CD4-positive, alpha-beta memory T cell (primary cell): ENCODE data around the gene HECA. TPM values are rescaled to one million over a fixed set of nuclear protein-coding genes. Genes with fewer than 3 reads are reported as not detected.
"Not testable (repeated sequence)": the region's sequence is repeated elsewhere in the genome, so short reads cannot be mapped to it uniquely, and the experiment has no call there.

Source experiments
- CTCF ChIA-PET: fragments of 350-600 bp; sonication (Branson Sonifier 250); formaldehyde crosslinking; loops from one replicate; lab custom pipeline; 2021; ENCODE audit warnings: inconsistent platforms; ENCODE audit not compliant: partially characterized antibody; lab: Charles Lee
- POLR2A ChIA-PET: fragments of 350-600 bp; sonication (Branson Sonifier 250); formaldehyde crosslinking; loops from one replicate; lab custom pipeline; 2021; ENCODE audit not compliant: partially characterized antibody; lab: Charles Lee
- DNase-seq, 5 donors: peaks; one replicate each; pipeline versions ENCODE4 v3.0.0 to v3.0.0-alpha.2; 2020 to 2022; ENCODE audit warnings: mixed read lengths in 1 of 5
- H3K27ac ChIP-seq: one replicate; pipeline ENCODE4 v1.7.0; 2013; ENCODE audit warnings: low read depth, low read length
- H3K27me3 ChIP-seq: 2 replicates; pipeline ENCODE4 v1.7.0; 2013; ENCODE audit warnings: mild to moderate bottlenecking, low read length, moderate library complexity; ENCODE audit not compliant: insufficient read depth
- H3K36me3 ChIP-seq: 2 replicates; pipeline ENCODE4 v1.7.0; 2013; ENCODE audit warnings: mild to moderate bottlenecking, low read length, moderate library complexity; ENCODE audit not compliant: insufficient read depth
- H3K4me1 ChIP-seq: 2 replicates; pipeline ENCODE4 v1.7.0; 2013; ENCODE audit warnings: mild to moderate bottlenecking, low read length, moderate library complexity; ENCODE audit not compliant: insufficient read depth
- H3K4me3 ChIP-seq, 2 donors: one replicate each; pipeline ENCODE4 v1.7.0; 2013; ENCODE audit warnings: low read length in 2 of 2, mild to moderate bottlenecking in 1 of 2
- H3K9me3 ChIP-seq, 2 donors: one replicate each; pipeline ENCODE4 v1.7.0; 2013; ENCODE audit warnings: low read length in 2 of 2, control low read depth in 1 of 2; ENCODE audit not compliant: control insufficient read depth in 1 of 2
- H3K27ac Mint-ChIP-seq, 7 donors: one replicate each; pipeline ENCODE4 v1.8.0; 2020 to 2021; ENCODE audit warnings: mixed read lengths in 7 of 7, mild to moderate bottlenecking in 6 of 7, inconsistent platforms in 3 of 7, moderate library complexity in 3 of 7
- H3K27me3 Mint-ChIP-seq, 2 donors: one replicate each; pipeline ENCODE4 v1.8.0; 2020 to 2021; ENCODE audit warnings: mixed read lengths in 2 of 2
- H3K36me3 Mint-ChIP-seq, 2 donors: one replicate each; pipeline ENCODE4 v1.8.0; 2020 to 2021; ENCODE audit warnings: mixed read lengths in 2 of 2, inconsistent platforms in 1 of 2, mild to moderate bottlenecking in 1 of 2
- H3K4me1 Mint-ChIP-seq, 4 donors: one replicate each; pipeline ENCODE4 v1.8.0; 2020 to 2021; ENCODE audit warnings: mixed read lengths in 4 of 4, mild to moderate bottlenecking in 1 of 4
- H3K4me3 Mint-ChIP-seq, 8 donors: one replicate each; pipeline ENCODE4 v1.8.0; 2020 to 2021; ENCODE audit warnings: mixed read lengths in 8 of 8, mild to moderate bottlenecking in 7 of 8, moderate library complexity in 6 of 8, inconsistent platforms in 3 of 8
- H3K9me3 Mint-ChIP-seq, 8 donors: one replicate each; pipeline ENCODE4 v1.8.0; 2020 to 2021; ENCODE audit warnings: mixed read lengths in 8 of 8, mild to moderate bottlenecking in 5 of 8, inconsistent platforms in 3 of 8, moderate library complexity in 1 of 8
- intact Hi-C: fragments of 100-400 bp; cut with micrococcal nuclease; formaldehyde crosslinking; loops from one replicate; pipeline ENCODE4 v1.15.1; 2023
- polyA plus RNA-seq, 2 donors: library from polyadenylated mRNA; unstranded; fragments of 300-500 nt; fragmentation: Illumina TruSeq; gene quantifications; one replicate each; pipeline ENCODE4 v1.2.3, GENCODE V29; 2021
- total RNA-seq, 2 experiments: library from RNA; stranded (reverse); gene quantifications; one replicate each; pipeline ENCODE4 v1.2.3, GENCODE V29; 2021

HECA gene
- total and polyA plus RNA-seq, 4 experiments from 2014 or later = 5.4 to 161 (median 83.2) TPM

DNA sequence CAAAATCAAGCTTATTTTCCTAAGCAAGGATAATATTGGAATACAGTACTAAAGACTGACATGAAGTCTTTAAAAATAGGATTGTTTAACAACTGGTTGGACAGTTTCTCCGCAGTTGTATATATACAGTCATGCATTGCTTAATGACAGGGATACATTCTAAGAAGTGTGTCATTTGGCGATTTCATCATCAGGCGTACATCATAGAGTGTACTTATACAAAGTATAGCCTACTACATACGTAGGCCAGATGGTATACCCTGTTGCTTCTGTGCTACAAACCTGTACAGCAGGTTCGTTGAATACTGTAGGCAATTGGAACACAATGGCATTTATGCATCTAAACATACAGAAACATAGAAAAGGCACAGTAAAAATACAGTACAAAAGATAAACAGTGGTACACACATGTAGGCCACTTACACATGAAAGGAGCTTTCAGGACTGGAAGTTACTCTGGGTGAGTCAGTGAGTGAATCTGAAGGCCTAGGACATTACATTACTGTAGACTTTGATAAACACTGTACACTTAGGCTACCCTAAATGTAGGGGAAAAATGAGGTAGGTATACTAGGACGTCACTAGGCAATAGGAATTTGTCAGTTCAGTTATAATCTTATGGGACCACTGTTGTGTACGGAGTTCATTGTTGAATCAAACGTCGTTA is 20.1 kb downstream of the HECA start:
- no peak overlapping the region for H3K4me3 ChIP-seq
- intact Hi-C loops = loop anchor here (1.0 kb wide), 1 partner anchor 10 kb away; no protein-coding TSS in a partner anchor

DNA sequence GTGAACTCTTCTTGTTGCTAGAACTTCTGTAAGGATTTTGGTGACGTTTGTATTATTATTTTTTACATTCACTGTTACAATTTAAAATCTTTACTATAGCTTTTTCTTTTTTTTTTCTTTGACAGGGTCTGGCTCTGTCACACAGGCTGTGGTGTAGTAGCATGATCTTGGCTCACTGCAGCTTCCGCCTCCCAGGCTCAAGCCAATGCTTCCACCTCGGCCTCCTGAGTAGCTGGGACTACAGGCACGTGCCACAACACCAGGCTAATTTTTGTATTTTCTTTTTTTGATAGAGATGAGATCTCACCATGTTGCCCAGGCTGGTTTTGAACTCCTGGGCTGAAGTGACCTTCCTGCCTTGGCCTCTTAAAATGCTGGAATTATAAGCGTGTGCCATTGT is 21.2 kb downstream of the HECA start:
- Histone ChIP-seq H3K9me3 (no peaks in the 10 kb centered on the region), H3K27ac (no peak overlapping the region), H3K36me3 (no peaks in the 10 kb centered on the region), H3K27me3 (no peaks in the 10 kb centered on the region), H3K4me3 (no peak overlapping the region), H3K4me1 (peaks cover 98% of the 10 kb centered on the region)
- peak overlapping the region in 6 of 7 donors; percentile 53 to 83 (median 67) for H3K27ac Mint-ChIP-seq
- intact Hi-C loops = no loop called here
- H3K9me3 Mint-ChIP-seq = no peaks in the 10 kb centered on the region
- H3K4me1 Mint-ChIP-seq = peaks cover 72 to 88% (median 80%) of the 10 kb centered on the region in 4 donors
- POLR2A ChIA-PET = interaction anchor here (1.3 to 8.1 kb wide), 3 partner anchors 17 to 218 kb away, joined by 5 to 107 read pairs (median 6); partner anchors contain the start of gene CITED2
- peaks cover 21 to 40% of the 10 kb centered on the region in 2 donors for H3K36me3 Mint-ChIP-seq
- CTCF ChIA-PET = interaction anchor here (1.6 to 2.9 kb wide), 3 partner anchors 9 to 19 kb away, joined by 3 to 20 read pairs (median 14); no protein-coding TSS in a partner anchor
- H3K27me3 Mint-ChIP-seq = no peaks in the 10 kb centered on the region
- no peak for DNase-seq
- H3K4me3 Mint-ChIP-seq = peak overlapping the region in 6 of 8 donors; percentile 1 to 77 (median 44)

More for the DNA sequence above, 20.1 kb downstream of the HECA start:
- H3K36me3 Mint-ChIP-seq = peaks cover 21 to 37% of the 10 kb centered on the region in 2 donors
- H3K9me3 Mint-ChIP-seq = no peaks in the 10 kb centered on the region
- Histone ChIP-seq H3K9me3 (no peaks in the 10 kb centered on the region), H3K27ac (no peak overlapping the region), H3K27me3 (no peaks in the 10 kb centered on the region), H3K4me1 (peaks cover 97% of the 10 kb centered on the region), H3K36me3 (no peaks in the 10 kb centered on the region)
- no peaks in the 10 kb centered on the region for H3K27me3 Mint-ChIP-seq
- peak overlapping the region in 6 of 7 donors; percentile 8 to 87 (median 72) for H3K27ac Mint-ChIP-seq
- peak overlapping the region in 6 of 8 donors; percentile 38 to 69 (median 52) for H3K4me3 Mint-ChIP-seq
- ChIA-PET CTCF (interaction anchor here (1.0 to 2.9 kb wide), 4 partner anchors 10 to 18 kb away, joined by 3 to 20 read pairs (median 8); no protein-coding TSS in a partner anchor), POLR2A (interaction anchor here (0.6 to 8.1 kb wide), 6 partner anchors 9 to 235 kb away, joined by 3 to 107 read pairs (median 4); partner anchors contain the start of genes CITED2 and HECA)
- no peak for DNase-seq
- H3K4me1 Mint-ChIP-seq = peaks cover 69 to 88% (median 79%) of the 10 kb centered on the region in 4 donors

DNA sequence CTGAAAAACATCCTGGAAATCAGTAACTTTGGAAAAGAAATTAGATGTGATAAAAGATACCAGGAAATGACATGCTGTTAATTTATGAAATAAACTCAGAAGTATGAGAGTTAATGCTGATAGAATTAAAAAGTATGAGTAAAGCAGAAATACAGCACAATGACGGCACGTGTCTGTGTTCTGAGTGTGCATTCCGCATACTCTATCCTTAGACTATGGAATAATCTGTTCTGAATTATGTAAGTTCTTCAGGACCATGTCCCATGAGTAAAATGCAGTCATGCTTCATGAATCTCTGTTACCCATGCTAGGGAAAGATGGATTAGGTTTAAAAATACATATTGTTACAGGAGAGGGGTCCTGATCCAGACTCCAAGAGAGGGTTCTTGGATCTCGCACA is 21.7 kb downstream of the HECA start:
- Mint-ChIP-seq H3K27ac (peak overlapping the region; percentile 63 to 83 (median 68)), H3K36me3 (peaks cover 21 to 42% of the 10 kb centered on the region in 2 donors), H3K4me3 (peak overlapping the region in 7 of 8 donors; percentile 1 to 77 (median 43)), H3K27me3 (no peaks in the 10 kb centered on the region), H3K9me3 (no peaks in the 10 kb centered on the region), H3K4me1 (peaks cover 71 to 88% (median 80%) of the 10 kb centered on the region in 4 donors)
- ChIA-PET POLR2A (interaction anchor here (7.0 to 9.9 kb wide), 2 partner anchors 11 to 18 kb away, joined by 88 to 169 read pairs; no protein-coding TSS in a partner anchor), CTCF (interaction anchor here (1.6 to 2.7 kb wide), 2 partner anchors 8 to 11 kb away, joined by 3 to 20 read pairs; no protein-coding TSS in a partner anchor)
- no peaks in the 10 kb centered on the region for H3K27me3 ChIP-seq
- no peaks in the 10 kb centered on the region for H3K36me3 ChIP-seq
- no peak overlapping the region for H3K27ac ChIP-seq
- intact Hi-C loops = no loop called here
- H3K4me1 ChIP-seq = peaks cover 98% of the 10 kb centered on the region
- DNase-seq = no peak
- no peak overlapping the region for H3K4me3 ChIP-seq
- H3K9me3 ChIP-seq = no peaks in the 10 kb centered on the region

DNA sequence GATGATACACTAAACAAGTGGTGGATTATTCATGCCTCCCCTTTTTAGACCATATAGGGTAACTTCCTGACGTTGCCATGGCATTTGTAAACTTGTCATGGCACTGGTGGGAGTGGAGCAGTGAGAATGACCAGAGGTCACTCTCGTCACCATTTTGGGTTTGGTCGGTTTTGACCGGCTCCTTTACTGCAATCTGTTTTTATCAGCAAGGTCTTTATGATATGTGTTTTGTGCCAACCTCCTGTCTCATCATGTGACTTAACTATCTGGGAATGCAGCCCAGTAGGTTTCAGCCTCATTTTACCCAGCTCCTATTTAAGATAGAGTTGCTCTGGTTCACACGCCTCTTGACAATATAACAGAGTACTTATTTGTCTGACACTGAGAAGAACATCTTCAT is 22.2 kb downstream of the HECA start:
- H3K9me3 Mint-ChIP-seq, intact Hi-C loops, H3K4me3 ChIP-seq, H3K9me3 ChIP-seq, DNase-seq, H3K27me3 Mint-ChIP-seq, H3K36me3 ChIP-seq, CTCF ChIA-PET, H3K27me3 ChIP-seq, H3K27ac ChIP-seq: not testable (repeated sequence)
- peaks cover 98% of the 10 kb centered on the region for H3K4me1 ChIP-seq
- H3K4me3 Mint-ChIP-seq = peak overlapping the region in 6 of 8 donors; percentile 2 to 77 (median 54)
- peaks cover 22 to 45% of the 10 kb centered on the region in 2 donors for H3K36me3 Mint-ChIP-seq
- H3K4me1 Mint-ChIP-seq = peaks cover 71 to 88% (median 80%) of the 10 kb centered on the region in 4 donors
- H3K27ac Mint-ChIP-seq = peak overlapping the region in 6 of 7 donors; percentile 27 to 97 (median 76)
- POLR2A ChIA-PET = interaction anchor here (7.0 to 9.9 kb wide), 2 partner anchors 12 to 18 kb away, joined by 88 to 169 read pairs; no protein-coding TSS in a partner anchor

DNA sequence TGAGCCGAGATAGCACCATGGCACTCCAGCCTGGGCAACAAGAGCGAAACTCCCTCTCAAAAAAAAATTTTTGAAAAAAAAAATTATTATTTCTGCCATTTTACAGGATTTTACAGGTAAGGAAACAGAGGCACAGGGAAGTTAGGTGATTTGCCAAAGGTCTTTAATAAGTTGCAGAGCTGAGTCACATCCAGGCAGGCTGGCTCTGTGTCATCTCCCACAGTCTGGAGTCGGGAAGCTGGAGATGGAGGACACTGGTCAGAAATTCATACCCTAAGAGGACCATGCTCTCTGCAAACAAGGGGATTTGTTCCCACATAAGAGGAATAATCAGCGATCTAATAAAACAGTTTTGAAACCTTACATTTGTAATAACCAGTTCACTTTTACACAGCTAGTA is 24.1 kb downstream of the HECA start:
- Mint-ChIP-seq H3K36me3 (peaks cover 28 to 51% of the 10 kb centered on the region in 2 donors), H3K27me3 (no peaks in the 10 kb centered on the region), H3K4me3 (peak overlapping the region in 5 of 8 donors; percentile 25 to 91 (median 54)), H3K9me3 (peaks cover 0 to 5% (median 0%) of the 10 kb centered on the region in 8 donors), H3K27ac (peak overlapping the region; percentile 86 to 98 (median 95)), H3K4me1 (peaks cover 78 to 94% (median 86%) of the 10 kb centered on the region in 4 donors)
- no peak overlapping the region for H3K4me3 ChIP-seq
- H3K4me1 ChIP-seq = peaks cover 98% of the 10 kb centered on the region
- no peak for DNase-seq
- peak overlapping the region; percentile 56 for H3K27ac ChIP-seq
- no peaks in the 10 kb centered on the region for H3K9me3 ChIP-seq
- POLR2A ChIA-PET = interaction anchor here (0.9 to 9.9 kb wide), 7 partner anchors 9 to 216 kb away, joined by 3 to 169 read pairs (median 26); no protein-coding TSS in a partner anchor
- H3K36me3 ChIP-seq = no peaks in the 10 kb centered on the region
- H3K27me3 ChIP-seq = no peaks in the 10 kb centered on the region
- intact Hi-C loops = no loop called here
- CTCF ChIA-PET = interaction anchor here (1.1 to 7.5 kb wide), 8 partner anchors 9 to 216 kb away, joined by 3 to 54 read pairs (median 3); partner anchors contain the start of gene CITED2

DNA sequence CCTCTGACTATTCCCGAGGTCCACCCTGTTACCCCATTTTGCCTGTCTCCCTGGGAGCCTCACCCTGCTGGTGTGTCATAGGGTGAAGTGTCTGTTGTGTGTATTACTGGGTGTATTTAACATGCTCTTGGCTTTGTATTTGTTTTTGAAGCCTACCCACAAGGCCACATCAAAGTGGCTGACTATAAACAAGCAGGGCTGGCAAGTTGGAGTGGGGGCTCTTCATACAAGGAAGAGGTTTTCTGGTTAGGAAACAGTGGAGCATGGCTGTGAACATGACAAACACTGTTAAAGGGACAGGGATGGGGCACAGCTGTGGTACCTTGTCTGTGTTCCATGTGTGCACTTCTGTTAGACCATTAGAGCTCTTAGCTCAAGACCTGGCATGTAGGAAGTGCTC is 26.3 kb downstream of the HECA start:
- ChIA-PET CTCF (interaction anchor here (1.0 to 7.5 kb wide), 13 partner anchors 12 to 213 kb away, joined by 3 to 54 read pairs (median 5); partner anchors contain the start of gene CITED2), POLR2A (interaction anchor here (0.6 to 9.9 kb wide), 24 partner anchors 10 to 706 kb away, joined by 3 to 169 read pairs (median 10); partner anchors contain the start of genes CITED2, HECA and TXLNB)
- Mint-ChIP-seq H3K36me3 (peaks cover 25 to 44% of the 10 kb centered on the region in 2 donors), H3K27ac (peak overlapping the region; percentile 86 to 98 (median 95)), H3K9me3 (peaks cover 0 to 5% (median 0%) of the 10 kb centered on the region in 8 donors), H3K27me3 (no peaks in the 10 kb centered on the region), H3K4me3 (peak overlapping the region; percentile 76 to 91 (median 83)), H3K4me1 (peaks cover 80 to 97% (median 88%) of the 10 kb centered on the region in 4 donors)
- peak; percentile 87 to 92 (median 88) for DNase-seq
- intact Hi-C loops = loop anchor here (1.0 to 5.0 kb wide), 8 partner anchors 10 to 174 kb away; partner anchors contain the start of gene REPS1
- Histone ChIP-seq H3K36me3 (peaks cover under 1% of the 10 kb centered on the region), H3K4me3 (peak overlapping the region in 1 of 2 donors; percentile 34), H3K27me3 (no peaks in the 10 kb centered on the region), H3K27ac (peak overlapping the region; percentile 56), H3K9me3 (no peaks in the 10 kb centered on the region), H3K4me1 (peaks cover 100% of the 10 kb centered on the region)
